ENCODE measurements around the gene BGLAP. TPM values are rescaled to one million over a fixed set of nuclear protein-coding genes. Genes with fewer than 3 reads are reported as not detected.

Gene BGLAP
- total RNA-seq, 4 donors from 2014 or later = 1.6 to 2.1 TPM; not detected in 2

- Histone ChIP-seq H3K9me3 (no peaks in the 10 kb centered on the region), H3K4me3 (no peak overlapping the region), H3K27me3 (no peaks in the 10 kb centered on the region), H3K36me3 (peaks cover 0 to 76% (median 31%) of the 10 kb centered on the region in 4 donors), H3K27ac (no peak overlapping the region), H3K4me1 (no peaks in the 10 kb centered on the region)
- in situ Hi-C loops (cut with MboI; ENCODE audit: low pct_ligation_motif_present in 1 of 4, low pct_unique_long_range_greater_than_20kb in 1 of 4, low sequenced_read_pairs in 3 of 4) = no loop called here
- intact Hi-C loops (cut with DNase I; ENCODE audit: low total_unique reads) = no loop called here
- TF ChIP-seq CTCF (IDR thresholded peaks at IDR 0.05) = no peak
- no peak for TF ChIP-seq POLR2A (IDR thresholded peaks at IDR 0.05)
- no peak for TF ChIP-seq EP300 (IDR thresholded peaks at IDR 0.05; ENCODE audit: low read depth)
- no peak for TF ChIP-seq POLR2AphosphoS5 (IDR thresholded peaks at IDR 0.05)
- 94 to 100% methylated on average over 2 to 3 of the region's 3 CpGs for WGBS, 2 donors (ENCODE audit: low coverage in 1 of 2)
- no peak for DNase-seq
These were observed 17.8 kb downstream of the BGLAP start for GRCh38 chr1:156259805-156260204.

- 81 to 83% methylated on average over 1 to 2 of the region's 2 CpGs for WGBS, 2 donors (ENCODE audit: low coverage in 1 of 2)
- intact Hi-C loops (cut with DNase I; ENCODE audit: low total_unique reads) = no loop called here
- peaks cover 0 to 79% (median 32%) of the 10 kb centered on the region in 4 donors for H3K36me3 ChIP-seq
These were observed 18.9 kb downstream of the BGLAP start for GRCh38 chr1:156260896-156261295.

GRCh38 chr1:156262461-156263287 is 20.7 kb downstream of the BGLAP start:
- Histone ChIP-seq H3K4me3 (no peak overlapping the region), H3K27me3 (no peaks in the 10 kb centered on the region), H3K4me1 (no peaks in the 10 kb centered on the region), H3K9me3 (no peaks in the 10 kb centered on the region), H3K27ac (no peak overlapping the region), H3K36me3 (peaks cover 0 to 90% (median 37%) of the 10 kb centered on the region in 4 donors)
- WGBS, 2 donors (ENCODE audit: low coverage in 1 of 2) = 86% methylated on average over 9 of the region's 9 CpGs; no CpG with 5 or more reads in 1 of the 2 donors
- DNase-seq = no peak
- TF ChIP-seq POLR2AphosphoS5 (IDR thresholded peaks at IDR 0.05) = no peak
- TF ChIP-seq EP300 (IDR thresholded peaks at IDR 0.05; ENCODE audit: low read depth) = no peak
- no peak for TF ChIP-seq POLR2A (IDR thresholded peaks at IDR 0.05)
- TF ChIP-seq CTCF (IDR thresholded peaks at IDR 0.05) = no peak
- in situ Hi-C loops (cut with MboI; ENCODE audit: low pct_ligation_motif_present in 1 of 4, low pct_unique_long_range_greater_than_20kb in 1 of 4, low sequenced_read_pairs in 3 of 4) = no loop called here
- intact Hi-C loops (cut with DNase I; ENCODE audit: low total_unique reads) = no loop called here

More at GRCh38 chr1:156260896-156261295, 18.9 kb downstream of the BGLAP start:
- in situ Hi-C loops (cut with MboI; ENCODE audit: low pct_ligation_motif_present in 1 of 4, low pct_unique_long_range_greater_than_20kb in 1 of 4, low sequenced_read_pairs in 3 of 4) = no loop called here
- Histone ChIP-seq H3K9me3 (no peaks in the 10 kb centered on the region), H3K27ac (no peak overlapping the region), H3K4me1 (no peaks in the 10 kb centered on the region), H3K4me3 (no peak overlapping the region), H3K27me3 (no peaks in the 10 kb centered on the region)
- TF ChIP-seq EP300 (IDR thresholded peaks at IDR 0.05; ENCODE audit: low read depth) = no peak
- TF ChIP-seq POLR2AphosphoS5 (IDR thresholded peaks at IDR 0.05) = no peak
- no peak for TF ChIP-seq CTCF (IDR thresholded peaks at IDR 0.05)
- TF ChIP-seq POLR2A (IDR thresholded peaks at IDR 0.05) = no peak
- no peak for DNase-seq

- no peaks in the 10 kb centered on the region for H3K4me1 ChIP-seq
- H3K4me3 ChIP-seq = no peak overlapping the region
- TF ChIP-seq POLR2AphosphoS5 (IDR thresholded peaks at IDR 0.05) = no peak
- TF ChIP-seq EP300 (IDR thresholded peaks at IDR 0.05; ENCODE audit: low read depth) = no peak
- no peak for TF ChIP-seq CTCF (IDR thresholded peaks at IDR 0.05)
- TF ChIP-seq POLR2A (IDR thresholded peaks at IDR 0.05) = no peak
- no peaks in the 10 kb centered on the region for H3K27me3 ChIP-seq
- WGBS, 2 donors (ENCODE audit: low coverage in 1 of 2) = 93 to 97% methylated on average over 2 to 4 of the region's 9 CpGs
- H3K27ac ChIP-seq = no peak overlapping the region
- H3K36me3 ChIP-seq = peaks cover 0 to 90% (median 38%) of the 10 kb centered on the region in 4 donors
- intact Hi-C loops (cut with DNase I; ENCODE audit: low total_unique reads) (no loop called here), in situ Hi-C loops (cut with MboI; ENCODE audit: low pct_ligation_motif_present in 1 of 4, low pct_unique_long_range_greater_than_20kb in 1 of 4, low sequenced_read_pairs in 3 of 4) (no loop called here)
- H3K9me3 ChIP-seq = no peaks in the 10 kb centered on the region
- DNase-seq = no peak
These were observed 21.3 kb downstream of the BGLAP start for GRCh38 chr1:156263288-156263655.

All from transverse colon (tissue), 4 donors.